HepG2 (cell line): ENCODE measurements around the gene COL9A3.

Experiments
- ARNT ChIP-seq: fragments of 450-650 bp; IDR thresholded peaks from 2 replicates; pipeline ENCODE4 v1.6.1; 2017
- BRF2 ChIP-seq: sonication (generic); formaldehyde crosslinking; IDR thresholded peaks from 2 replicates; pipeline ENCODE4 v1.8.1; 2022; ENCODE audit warnings: mild to moderate bottlenecking, missing genetic modification reagents
- CTCF ChIP-seq: sonication (generic); formaldehyde crosslinking; IDR thresholded peaks from 2 replicates; pipeline ENCODE4 v1.5.0; 2020; ENCODE audit warnings: mild to moderate bottlenecking, missing genetic modification reagents, moderate library complexity
- ELF1 ChIP-seq: sonication (generic); formaldehyde crosslinking; IDR thresholded peaks from 2 replicates; pipeline ENCODE4 v1.4.0; 2020; ENCODE audit warnings: missing genetic modification reagents
- FOXK2 ChIP-seq: fragments of 450-650 bp; IDR thresholded peaks from 2 replicates; pipeline ENCODE4 v1.6.1; 2016
- FOXM1 ChIP-seq: sonication (generic); formaldehyde crosslinking; IDR thresholded peaks from 2 replicates; pipeline ENCODE4 v1.5.0; 2020; ENCODE audit warnings: missing genetic modification reagents
- IRF1 ChIP-seq: sonication (generic); formaldehyde crosslinking; IDR thresholded peaks from 2 replicates; pipeline ENCODE4 v1.4.0; 2020; ENCODE audit warnings: low read depth, mild to moderate bottlenecking, missing genetic modification reagents
- NFAT5 ChIP-seq: sonication (generic); formaldehyde crosslinking; IDR thresholded peaks from 2 replicates; pipeline ENCODE4 v1.4.0; 2020; ENCODE audit warnings: missing genetic modification reagents
- NR2C2 ChIP-seq: sonication (generic); formaldehyde crosslinking; IDR thresholded peaks from 2 replicates; pipeline ENCODE4 v1.4.0; 2020; ENCODE audit warnings: missing genetic modification reagents, mild to moderate bottlenecking, moderate library complexity, borderline replicate concordance
- REST ChIP-seq, 2 experiments: IDR thresholded peaks; 2 replicates each; pipeline ENCODE4 v1.6.1; 2011 to 2012; ENCODE audit warnings: low read length in 2 of 2, borderline replicate concordance in 1 of 2, low read depth in 1 of 2, mild to moderate bottlenecking in 1 of 2, moderate library complexity in 1 of 2
- SRF ChIP-seq: IDR thresholded peaks from 2 replicates; pipeline ENCODE4 v1.6.1; 2011; ENCODE audit warnings: mild to moderate bottlenecking, low read depth, low read length, moderate library complexity
- SRSF9 ChIP-seq: fragments of 200-400 bp; formaldehyde crosslinking; IDR thresholded peaks from 2 replicates; pipeline ENCODE4 v1.6.1; 2018; ENCODE audit warnings: borderline replicate concordance, mild to moderate bottlenecking, low read depth, low read length; ENCODE audit not compliant: insufficient read depth, poor library complexity, severe bottlenecking
- TCF7 ChIP-seq: sonication (generic); IDR thresholded peaks from 2 replicates; pipeline ENCODE4 v1.6.1; 2016; ENCODE audit warnings: antibody characterized with exemption, low read depth

- no peak for TF ChIP-seq CTCF
- TF ChIP-seq IRF1 (CRISPR knock-in tag): no peak
- no peak for TF ChIP-seq REST (IDR thresholded peaks at IDR 0.05; ENCODE audit: borderline replicate concordance in 1 of 2, low read depth in 1 of 2, low read length in 2 of 2)
- TF ChIP-seq NR2C2 (CRISPR knock-in tag): no peak
- TF ChIP-seq SRF: no peak
- TF ChIP-seq FOXK2: no peak
- TF ChIP-seq TCF7: no peak
- no peak for TF ChIP-seq ELF1 (CRISPR knock-in tag)
- TF ChIP-seq NFAT5 (CRISPR knock-in tag): no peak
- TF ChIP-seq FOXM1 (CRISPR knock-in tag): no peak
- no peak for TF ChIP-seq BRF2 (CRISPR knock-in tag)
- no peak for TF ChIP-seq SRSF9
- no peak for TF ChIP-seq ARNT
Observed at GRCh38 chr20:62859721-62860120, 42.9 kb downstream of the COL9A3 start.
